ENCODE data around the gene TCF7.

Gene TCF7

DNA sequence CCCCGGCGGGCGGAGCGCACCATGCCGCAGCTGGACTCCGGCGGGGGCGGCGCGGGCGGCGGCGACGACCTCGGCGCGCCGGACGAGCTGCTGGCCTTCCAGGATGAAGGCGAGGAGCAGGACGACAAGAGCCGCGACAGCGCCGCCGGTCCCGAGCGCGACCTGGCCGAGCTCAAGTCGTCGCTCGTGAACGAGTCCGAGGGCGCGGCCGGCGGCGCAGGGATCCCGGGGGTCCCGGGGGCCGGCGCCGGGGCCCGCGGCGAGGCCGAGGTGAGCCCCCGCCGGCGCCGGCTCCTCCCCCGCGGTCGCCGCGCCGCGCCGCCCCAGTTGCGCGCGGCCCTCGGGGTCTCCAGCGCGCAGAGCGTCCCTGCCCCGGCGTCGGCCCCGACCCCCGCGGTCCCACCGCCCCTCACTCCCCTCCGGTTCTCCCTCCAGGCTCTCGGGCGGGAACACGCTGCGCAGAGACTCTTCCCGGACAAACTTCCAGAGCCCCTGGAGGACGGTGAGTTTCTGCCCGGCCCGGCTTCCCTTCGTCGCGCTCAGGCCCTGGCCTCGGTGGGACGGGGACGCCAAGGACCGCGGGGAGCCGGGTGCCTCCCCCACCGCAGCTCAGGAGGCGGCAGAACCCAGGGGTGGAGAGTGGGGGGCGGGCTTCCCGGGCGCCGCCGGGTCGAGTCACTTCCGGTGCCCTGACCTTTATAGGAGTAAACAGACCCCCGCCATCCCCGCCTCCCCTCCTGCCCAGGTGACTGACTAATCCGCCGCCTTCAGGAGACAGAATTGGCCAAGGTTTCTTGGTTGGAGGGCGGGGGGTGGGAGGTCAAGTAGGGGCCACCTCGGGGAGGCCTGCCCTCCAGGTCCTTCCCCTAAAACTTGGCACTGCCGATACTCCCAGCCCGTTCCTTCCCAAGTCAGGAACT is 665 bp downstream of the TCF7 start:
- no peak for TF ChIP-seq CTCF (IDR thresholded peaks at IDR 0.05; ENCODE audit: low read depth, low read length)
- no peak for DNase-seq (ENCODE audit: extremely low read depth, low read depth)

- no peak for TF ChIP-seq CTCF (IDR thresholded peaks at IDR 0.05; ENCODE audit: low read depth, low read length)
- DNase-seq (ENCODE audit: extremely low read depth, low read depth): no peak
Measured at GRCh38 chr5:134115806-134116175, 1.3 kb downstream of the TCF7 start.

GRCh38 chr5:134116286-134116685 is 1.8 kb downstream of the TCF7 start:
- no peak for DNase-seq (ENCODE audit: extremely low read depth, low read depth)
- TF ChIP-seq CTCF (IDR thresholded peaks at IDR 0.05; ENCODE audit: low read depth, low read length): no peak

GRCh38 chr5:134116789-134117761 is 2.6 kb downstream of the TCF7 start:
- no peak for TF ChIP-seq CTCF (IDR thresholded peaks at IDR 0.05; ENCODE audit: low read depth, low read length)
- DNase-seq (ENCODE audit: extremely low read depth, low read depth): no peak

GRCh38 chr5:134118212-134118835 is 3.8 kb downstream of the TCF7 start:
- TF ChIP-seq CTCF (IDR thresholded peaks at IDR 0.05; ENCODE audit: low read depth, low read length): no peak
- DNase-seq (ENCODE audit: extremely low read depth, low read depth): no peak

DNA sequence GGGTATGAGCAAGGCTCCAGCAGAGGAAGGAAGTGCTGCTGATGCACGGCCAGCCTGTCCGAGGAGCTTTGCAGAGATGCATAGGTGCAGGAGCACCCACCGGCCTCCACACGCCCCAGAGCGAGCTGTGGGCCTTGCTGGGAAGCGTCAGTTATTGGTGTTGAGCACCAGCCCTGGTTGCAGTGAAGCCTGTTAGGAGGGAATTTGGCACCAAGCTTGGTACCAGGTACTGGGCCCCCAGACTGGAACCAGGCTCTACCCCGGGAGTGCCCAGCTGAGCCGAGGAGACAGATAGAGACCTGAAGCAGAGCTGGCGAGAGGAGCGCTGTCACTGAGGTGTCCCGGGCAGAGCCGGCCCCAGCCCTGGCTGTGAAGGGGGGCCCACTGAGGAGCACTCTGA is 5.2 kb downstream of the TCF7 start:
- DNase-seq (ENCODE audit: extremely low read depth, low read depth): no peak
- no peak for TF ChIP-seq CTCF (IDR thresholded peaks at IDR 0.05; ENCODE audit: low read depth, low read length)
